B cell (primary cell): ENCODE results near the gene HOXC6. TPM values are rescaled to one million over a fixed set of nuclear protein-coding genes. Genes with fewer than 3 reads are reported as not detected.

ENCODE experiments used
- ATAC-seq: fragments of 200-7000 bp; cut with Tn5 transposase; one replicate; pipeline ENCODE4 v1.10.0; 2021; ENCODE audit warnings: low read depth, mild to moderate bottlenecking, moderate number of reproducible peaks, moderate library complexity
- CTCF ChIA-PET: fragments of 350-600 bp; sonication (Branson Sonifier 250); formaldehyde crosslinking; loops from one replicate; lab custom pipeline; 2021; ENCODE audit warnings: antibody characterized with exemption, inconsistent platforms; lab: Charles Lee
- POLR2A ChIA-PET: fragments of 350-600 bp; sonication (Branson Sonifier 250); formaldehyde crosslinking; loops from one replicate; lab custom pipeline; 2021; ENCODE audit warnings: antibody characterized with exemption; lab: Charles Lee
- DNase-seq: peaks from one replicate; pipeline ENCODE4 v3.0.0; 2013
- H2AFZ ChIP-seq: 2 replicates; pipeline ENCODE4 v1.6.1; 2012; ENCODE audit warnings: mild to moderate bottlenecking, low read depth, low read length; ENCODE audit not compliant: insufficient read depth, poor library complexity, severe bottlenecking
- H3K27ac ChIP-seq, 2 donors: 1 replicate in 1 of 2; 2 replicates in 1 of 2; pipeline ENCODE4 v1.5.1; 2012 to 2013; ENCODE audit warnings: low read length in 2 of 2, mild to moderate bottlenecking in 2 of 2, moderate library complexity in 1 of 2
- H3K27me3 ChIP-seq, 4 experiments: fragments of 200-600 bp in 1 of 4; sonication (generic) in 1 of 4; replicated peaks in 1 of 4; 1 replicate in 2 of 4; 2 replicates in 2 of 4; pipeline versions ENCODE4 v1.6.1 to v1.7.0; 2013 to 2016; ENCODE audit warnings: low read length in 3 of 4, mild to moderate bottlenecking in 2 of 4, mixed read lengths in 1 of 4, moderate library complexity in 1 of 4; ENCODE audit not compliant: insufficient read depth in 4 of 4, control insufficient read depth in 3 of 4; ENCODE audit errors: control extremely low read depth in 1 of 4
- H3K36me3 ChIP-seq, 2 experiments: replicated peaks in 1 of 2; 1 replicate in 1 of 2; 2 replicates in 1 of 2; pipeline versions ENCODE4 v1.6.1 to v1.7.1; 2013; ENCODE audit warnings: low read length in 1 of 2; ENCODE audit not compliant: insufficient read depth in 2 of 2, control insufficient read depth in 1 of 2; ENCODE audit errors: control extremely low read depth in 1 of 2, extremely low read depth in 1 of 2
- H3K4me1 ChIP-seq, 2 donors: fragments of 200-600 bp in 1 of 2; sonication (generic) in 1 of 2; 1 replicate in 1 of 2; 2 replicates in 1 of 2; pipeline versions ENCODE4 v1.5.1 to v1.6.1; 2013 to 2017; ENCODE audit warnings: low read length in 2 of 2; ENCODE audit not compliant: control insufficient read depth in 2 of 2, insufficient read depth in 2 of 2
- H3K4me2 ChIP-seq: replicated peaks from 2 replicates; pipeline ENCODE3; 2012; ENCODE audit warnings: mild to moderate bottlenecking, low read depth, low read length; ENCODE audit not compliant: poor library complexity, severe bottlenecking
- H3K4me3 ChIP-seq, 5 experiments: fragments of 200-600 bp in 1 of 5; sonication (generic) in 1 of 5; 1 replicate in 3 of 5; 2 replicates in 2 of 5; pipeline versions ENCODE4 v1.5.1 to v1.7.0; 2011 to 2016; ENCODE audit warnings: low read length in 4 of 5, mild to moderate bottlenecking in 4 of 5, low read depth in 2 of 5, control low read depth in 1 of 5, moderate library complexity in 1 of 5; ENCODE audit not compliant: insufficient read depth in 1 of 5; ENCODE audit errors: control extremely low read depth in 1 of 5, extremely low read depth in 1 of 5
- H3K79me2 ChIP-seq: fragments of 200-600 bp; sonication (generic); one replicate; pipeline ENCODE4 v1.6.0; 2016; ENCODE audit warnings: low read length; ENCODE audit not compliant: control insufficient read depth, insufficient read depth
- H3K9ac ChIP-seq: fragments of 200-600 bp; sonication (generic); 2 replicates; pipeline ENCODE4 v1.6.1; 2017; ENCODE audit warnings: mild to moderate bottlenecking, low read length, moderate library complexity
- H3K9me3 ChIP-seq, 3 donors: one replicate each; pipeline versions ENCODE4 v1.6.1 to v1.7.1; 2013; ENCODE audit warnings: low read length in 2 of 3; ENCODE audit not compliant: control insufficient read depth in 2 of 3, insufficient read depth in 1 of 3; ENCODE audit errors: control extremely low read depth in 1 of 3
- H4K20me1 ChIP-seq: 2 replicates; pipeline ENCODE4 v1.6.0; 2012; ENCODE audit warnings: mild to moderate bottlenecking, low read length; ENCODE audit not compliant: insufficient read depth, control insufficient read depth, poor library complexity, severe bottlenecking
- H3K27ac Mint-ChIP-seq: one replicate; pipeline ENCODE4 v1.8.0; 2021; ENCODE audit warnings: mixed read lengths
- H3K27me3 Mint-ChIP-seq: one replicate; pipeline ENCODE4 v1.8.0; 2021; ENCODE audit warnings: mixed read lengths
- H3K4me1 Mint-ChIP-seq: one replicate; pipeline ENCODE4 v1.8.0; 2021; ENCODE audit warnings: mixed read lengths
- H3K4me3 Mint-ChIP-seq: one replicate; pipeline ENCODE4 v1.8.0; 2021; ENCODE audit warnings: mixed read lengths
- H3K9me3 Mint-ChIP-seq: one replicate; pipeline ENCODE4 v1.8.0; 2022; ENCODE audit warnings: mixed read lengths; ENCODE audit not compliant: insufficient read depth
- CTCF ChIP-seq: fragments of 200-600 bp; IDR thresholded peaks from one replicate; pipeline ENCODE4 v1.8.0; 2022; ENCODE audit warnings: antibody characterized with exemption, mild to moderate bottlenecking
- EZH2 ChIP-seq: IDR thresholded peaks from 2 replicates; pipeline ENCODE4 v1.6.1; 2012; ENCODE audit warnings: borderline replicate concordance, low read depth, mild to moderate bottlenecking, moderate library complexity, low read length; ENCODE audit not compliant: insufficient read depth, poor library complexity, severe bottlenecking
- WGBS: methylation state at CpG from one replicate; pipeline ENCODE4 v1.1.5; 2013; ENCODE audit warnings: missing lambda C conversion rate; ENCODE audit not compliant: insufficient coverage; 5-methylcytosine and 5-hydroxymethylcytosine counted together
- intact Hi-C: fragments of 100-400 bp; cut with micrococcal nuclease; formaldehyde crosslinking; loops from one replicate; pipeline ENCODE4 v1.10.0; 2022
- polyA plus RNA-seq: library from polyadenylated mRNA; depleted of rRNA; stranded (reverse); fragments of >200 nt; gene quantifications from 2 replicates; pipeline ENCODE4 v1.2.3, GENCODE V29; 2012
- total RNA-seq, 2 donors: library from RNA; stranded (reverse); fragments of 120-200 nt in 1 of 2; gene quantifications; 1 replicate in 1 of 2; 2 replicates in 1 of 2; pipeline versions ENCODE4 v1.2.3 to v1.2.4, GENCODE V29; 2013 to 2022

The HOXC6 gene
- total and polyA plus RNA-seq, 2 donors (not counting 1 experiment from before 2014, with no cell fraction given), result not detected

GRCh38 chr12:54048406-54049093, 20.3 kb downstream of the HOXC6 start:
- H3K9me3 Mint-ChIP-seq, result no peaks in the 10 kb centered on the region
- Histone ChIP-seq H3K27me3 (peaks cover 2 to 93% (median 79%) of the 10 kb centered on the region in 4 experiments), H3K36me3 (no peaks in the 10 kb centered on the region), H2AFZ (no peak overlapping the region), H3K4me2 (no peak overlapping the region), H3K9me3 (peaks cover 0 to 41% (median 2%) of the 10 kb centered on the region in 3 donors), H3K79me2 (no peaks in the 10 kb centered on the region), H4K20me1 (no peaks in the 10 kb centered on the region), H3K4me3 (no peak overlapping the region), H3K9ac (no peak overlapping the region), H3K27ac (no peak overlapping the region), H3K4me1 (peaks cover 43 to 46% of the 10 kb centered on the region in 2 donors)
- ChIA-PET POLR2A (no interaction called here), CTCF (interaction anchor here (1.1 kb wide), 1 partner anchor 18 kb away, joined by 3 read pairs; no protein-coding TSS in a partner anchor)
- H3K27ac Mint-ChIP-seq, result no peak overlapping the region
- DNase-seq, result no peak
- TF ChIP-seq CTCF (no peak), EZH2 (no peak)
- H3K4me1 Mint-ChIP-seq, result peaks cover 35% of the 10 kb centered on the region
- peaks cover 77% of the 10 kb centered on the region for H3K27me3 Mint-ChIP-seq
- H3K4me3 Mint-ChIP-seq, result no peak overlapping the region
- ATAC-seq, result no peak
- intact Hi-C loops, result no loop called here
- 68% methylated on average over 3 of the region's 3 CpGs for WGBS

- H3K4me3 Mint-ChIP-seq, result no peak overlapping the region
- peaks cover 76% of the 10 kb centered on the region for H3K27me3 Mint-ChIP-seq
Observed at GRCh38 chr12:54049108-54049507, 20.9 kb downstream of the HOXC6 start.

More at GRCh38 chr12:54049108-54049507, 20.9 kb downstream of the HOXC6 start:
- ATAC-seq, result no peak
- Histone ChIP-seq H3K27me3 (peaks cover 2 to 92% (median 76%) of the 10 kb centered on the region in 4 experiments), H2AFZ (no peak overlapping the region), H3K9me3 (peaks cover 0 to 46% (median 2%) of the 10 kb centered on the region in 3 donors), H3K9ac (no peak overlapping the region), H3K79me2 (no peaks in the 10 kb centered on the region), H3K36me3 (no peaks in the 10 kb centered on the region), H3K4me1 (peaks cover 43 to 49% of the 10 kb centered on the region in 2 donors), H4K20me1 (no peaks in the 10 kb centered on the region), H3K4me3 (no peak overlapping the region), H3K4me2 (no peak overlapping the region), H3K27ac (no peak overlapping the region)
- ChIA-PET CTCF (interaction anchor here (1.1 kb wide), 1 partner anchor 19 kb away, joined by 3 read pairs; no protein-coding TSS in a partner anchor), POLR2A (no interaction called here)
- 72% methylated on average over 3 of the region's 6 CpGs for WGBS
- no peak for DNase-seq
- Mint-ChIP-seq H3K9me3 (no peaks in the 10 kb centered on the region), H3K4me1 (peaks cover 40% of the 10 kb centered on the region), H3K27ac (no peak overlapping the region)
- intact Hi-C loops, result no loop called here
- TF ChIP-seq EZH2 (no peak), CTCF (no peak)
